GM18498 (cell line): ENCODE measurements around the gene BMAL1.

Experiments used
- ATAC-seq: cut with Tn5 transposase; IDR thresholded peaks from one replicate; pipeline ENCODE4 v1.9.1; 2021; ENCODE audit warnings: mild to moderate bottlenecking, moderate library complexity; ENCODE audit not compliant: unreplicated experiment

The BMAL1 gene

GRCh38 chr11:13338427-13339069 lies 61.0 kb downstream of the BMAL1 start:
- ATAC-seq: no peak

GRCh38 chr11:13339195-13340153 lies 61.9 kb downstream of the BMAL1 start:
- no peak for ATAC-seq

- ATAC-seq: no peak
These were observed 63.4 kb downstream of the BMAL1 start for GRCh38 chr11:13341026-13341425.

- ATAC-seq: peak; percentile 51
These were observed 65.5 kb downstream of the BMAL1 start for GRCh38 chr11:13343067-13343466.

- ATAC-seq: peak; percentile 44
These were observed 66.5 kb downstream of the BMAL1 start for GRCh38 chr11:13343931-13344717.

- no peak for ATAC-seq
These were observed 67.2 kb downstream of the BMAL1 start for GRCh38 chr11:13344818-13345217.

GRCh38 chr11:13346470-13346869 lies 68.9 kb downstream of the BMAL1 start:
- no peak for ATAC-seq

- ATAC-seq: no peak
These were observed 70.3 kb downstream of the BMAL1 start for GRCh38 chr11:13347901-13348300.

- ATAC-seq: no peak
These were observed 70.7 kb downstream of the BMAL1 start for GRCh38 chr11:13348305-13348704.

GRCh38 chr11:13349046-13349445 lies 71.5 kb downstream of the BMAL1 start:
- no peak for ATAC-seq

GRCh38 chr11:13349581-13349980 lies 72.0 kb downstream of the BMAL1 start:
- no peak for ATAC-seq

GRCh38 chr11:13352711-13353110 lies 75.1 kb downstream of the BMAL1 start:
- ATAC-seq: no peak

GRCh38 chr11:13354335-13354734 lies 76.7 kb downstream of the BMAL1 start:
- ATAC-seq: no peak

GRCh38 chr11:13355191-13355590 lies 77.6 kb downstream of the BMAL1 start:
- no peak for ATAC-seq

- no peak for ATAC-seq
These were observed 79.6 kb downstream of the BMAL1 start for GRCh38 chr11:13357232-13357631.

- ATAC-seq: no peak
These were observed 81.1 kb downstream of the BMAL1 start for GRCh38 chr11:13358596-13359270.

GRCh38 chr11:13362596-13363109 lies 85.1 kb downstream of the BMAL1 start:
- no peak for ATAC-seq

GRCh38 chr11:13364388-13364787 lies 86.8 kb downstream of the BMAL1 start:
- no peak for ATAC-seq

GRCh38 chr11:13366266-13367026 lies 88.9 kb downstream of the BMAL1 start:
- no peak for ATAC-seq

GRCh38 chr11:13367115-13367514 lies 89.5 kb downstream of the BMAL1 start:
- ATAC-seq: no peak
